LNCaP clone FGC (cell line): ENCODE data around the gene JUNB.

Source experiments
- DNase-seq: peaks from one replicate; pipeline ENCODE4 v3.0.0-alpha.2; 2011; ENCODE audit warnings: low read depth
- H3K4me3 ChIP-seq: 2 replicates; pipeline ENCODE4 v1.5.1; 2011; ENCODE audit warnings: mild to moderate bottlenecking, low read depth, low read length, control low read depth
- CTCF ChIP-seq: IDR thresholded peaks from 2 replicates; pipeline ENCODE4 v1.5.1; 2012; ENCODE audit warnings: mild to moderate bottlenecking; ENCODE audit not compliant: control insufficient read depth, insufficient read depth; ENCODE audit errors: extremely low read depth

The JUNB gene

GRCh38 chr19:12791345-12792050 lies at the start of gene JUNB:
Gene JUNB, plus strand, starts transcription at chr19:12791486. Its CDS starts 286 bp downstream, at chr19:12791772.
- no peak for TF ChIP-seq CTCF
- peak; percentile 87 for DNase-seq

GRCh38 chr19:12745166-12745897 lies 46.0 kb upstream of the JUNB start:
- no peak for DNase-seq
- no peak for TF ChIP-seq CTCF
- no peak overlapping the region for H3K4me3 ChIP-seq

More at GRCh38 chr19:12791345-12792050, at the start of gene JUNB:
- H3K4me3 ChIP-seq = peak within 1 kb of the TSS; percentile 86

- no peak for DNase-seq
- no peak for TF ChIP-seq CTCF
- H3K4me3 ChIP-seq = no peak overlapping the region
These were observed 42.8 kb upstream of the JUNB start for GRCh38 chr19:12748489-12748888.

GRCh38 chr19:12749938-12750521 lies 41.3 kb upstream of the JUNB start:
- no peak for TF ChIP-seq CTCF
- no peak for DNase-seq
- no peak overlapping the region for H3K4me3 ChIP-seq

GRCh38 chr19:12750851-12751250 lies 40.4 kb upstream of the JUNB start:
- no peak for TF ChIP-seq CTCF
- DNase-seq = no peak
- no peak overlapping the region for H3K4me3 ChIP-seq

GRCh38 chr19:12751635-12752034 lies 39.7 kb upstream of the JUNB start, which contains the start of gene BEST2:
Gene BEST2, plus strand, starts transcription at chr19:12751791. Its CDS starts 802 bp downstream, at chr19:12752593.
- DNase-seq = no peak
- no peak for TF ChIP-seq CTCF

More at GRCh38 chr19:12751635-12752034, 39.7 kb upstream of the JUNB start, which contains the start of gene BEST2:
- H3K4me3 ChIP-seq = no peak within 1 kb of the TSS
